SK-MEL-5 (cell line): ENCODE data around the gene MOB3A. TPM values are rescaled to one million over a fixed set of nuclear protein-coding genes. Genes with fewer than 3 reads are reported as not detected.
A peak's percentile ranks its signal among the peaks of the same experiment; 100 is the strongest.

Experiments
- DNase-seq: peaks from one replicate; pipeline ENCODE4 v3.0.0-alpha.2; 2016; ENCODE audit warnings: low read depth, low spot score
- in situ Hi-C: cut with HindIII; loops from 2 replicates; pipeline ENCODE4 v1.10.0; 2016; ENCODE audit warnings: low sequenced_read_pairs, high pct_unique_total_duplicates, low pct_unique_long_range_greater_than_20kb
- total RNA-seq: library from RNA; depleted of rRNA; stranded (reverse); fragments of >200 nt; shearing (Covaris generic); gene quantifications from 2 replicates; pipeline ENCODE4 v1.2.3, GENCODE V29; 2014

The MOB3A gene
- total RNA-seq, 1 experiment from 2014 or later: 5.1 TPM

DNA sequence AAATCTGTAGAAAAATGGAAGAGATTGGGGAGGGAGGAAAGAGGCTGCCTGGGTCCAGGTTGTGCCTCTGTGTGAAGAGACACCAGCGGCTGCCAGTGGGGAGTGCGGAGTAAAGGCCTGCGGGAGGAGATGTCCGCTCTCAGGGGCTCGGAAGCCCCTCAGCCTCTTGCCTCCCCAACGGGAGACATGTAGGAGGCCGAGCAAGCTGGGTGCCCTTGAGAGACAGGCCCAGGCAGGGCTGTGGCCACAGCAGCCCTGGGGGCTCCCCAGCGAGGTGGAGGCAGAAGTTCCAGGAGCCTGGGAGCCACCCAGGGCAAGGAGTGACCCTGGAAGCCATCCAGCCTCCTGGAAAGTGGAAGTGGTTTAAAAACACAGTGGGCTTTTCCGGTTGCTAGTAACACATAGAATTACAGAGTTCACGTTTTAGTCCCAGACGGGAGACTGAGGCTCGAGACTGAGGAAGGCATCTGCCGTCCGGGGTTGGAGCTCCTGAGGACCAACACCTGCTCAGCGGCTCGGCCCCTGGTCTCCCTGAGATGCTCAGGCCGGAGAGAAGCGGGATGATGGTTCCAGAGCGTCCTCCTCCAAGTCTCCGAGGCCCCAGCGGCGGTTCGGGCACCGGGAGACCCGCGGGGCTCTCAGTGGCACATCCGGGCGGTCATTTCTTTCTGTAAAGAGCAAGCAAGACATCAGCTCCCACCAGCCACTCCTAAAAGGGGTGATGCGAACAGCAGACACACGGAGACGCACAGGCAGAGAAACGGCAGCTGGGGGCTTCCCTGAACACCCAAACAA is 23.2 kb downstream of the MOB3A start:
- DNase-seq: no peak
- in situ Hi-C loops: no loop called here

DNA sequence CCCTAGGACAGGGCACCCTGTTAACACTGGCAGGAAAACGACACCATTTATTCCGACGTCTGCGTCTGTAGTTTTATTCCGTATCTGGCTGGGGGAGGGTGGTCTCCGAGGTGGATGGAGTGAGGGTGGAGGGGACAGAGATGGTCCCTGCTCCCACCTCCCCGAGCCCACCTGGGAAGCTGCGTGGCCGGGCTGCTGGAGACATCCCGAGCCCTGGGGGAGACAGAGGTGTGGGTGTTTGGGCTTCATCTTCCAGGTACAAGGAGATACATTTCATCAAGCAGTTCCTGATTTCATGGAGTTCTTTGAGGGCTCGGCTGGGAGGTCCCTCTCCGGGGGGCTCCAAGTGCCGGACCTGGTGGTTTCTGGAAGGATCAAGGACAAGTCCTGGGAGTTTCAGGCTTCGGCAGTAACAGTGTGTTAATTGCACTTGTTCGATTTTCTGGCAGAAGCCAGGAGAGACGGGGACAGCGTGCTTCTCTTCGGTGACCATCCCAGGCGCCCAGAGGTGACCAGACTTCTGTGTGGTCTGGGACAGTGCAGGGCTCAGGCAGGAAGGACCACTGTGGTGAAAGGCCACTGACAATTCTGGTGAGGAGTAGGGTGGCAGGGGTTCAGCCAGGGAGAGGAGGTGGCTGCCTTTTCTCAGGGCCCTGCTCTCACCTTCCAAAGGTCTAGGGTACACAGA is 25.0 kb downstream of the MOB3A start:
- no peak for DNase-seq
- in situ Hi-C loops: no loop called here

DNA sequence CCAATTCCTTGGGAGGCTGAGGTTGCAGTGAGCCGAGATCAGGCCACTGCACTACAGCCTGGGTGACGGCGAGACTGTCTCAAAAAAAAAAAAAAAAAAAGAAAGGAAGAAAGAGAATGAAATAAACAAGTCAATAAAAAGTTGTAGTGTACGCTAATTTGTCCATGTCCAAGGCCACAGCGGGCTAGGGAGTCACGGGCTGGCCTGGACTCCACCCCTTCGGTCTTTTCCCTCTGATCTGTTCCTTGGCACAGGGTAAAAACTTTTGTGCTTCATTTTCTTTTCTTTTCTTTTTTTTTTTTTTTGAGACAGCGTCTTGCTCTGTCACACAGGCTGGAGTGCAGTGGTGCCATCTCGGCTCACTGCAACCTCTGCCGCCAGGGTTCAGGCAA is 25.7 kb downstream of the MOB3A start:
- DNase-seq: no peak
- in situ Hi-C loops: no loop called here

DNA sequence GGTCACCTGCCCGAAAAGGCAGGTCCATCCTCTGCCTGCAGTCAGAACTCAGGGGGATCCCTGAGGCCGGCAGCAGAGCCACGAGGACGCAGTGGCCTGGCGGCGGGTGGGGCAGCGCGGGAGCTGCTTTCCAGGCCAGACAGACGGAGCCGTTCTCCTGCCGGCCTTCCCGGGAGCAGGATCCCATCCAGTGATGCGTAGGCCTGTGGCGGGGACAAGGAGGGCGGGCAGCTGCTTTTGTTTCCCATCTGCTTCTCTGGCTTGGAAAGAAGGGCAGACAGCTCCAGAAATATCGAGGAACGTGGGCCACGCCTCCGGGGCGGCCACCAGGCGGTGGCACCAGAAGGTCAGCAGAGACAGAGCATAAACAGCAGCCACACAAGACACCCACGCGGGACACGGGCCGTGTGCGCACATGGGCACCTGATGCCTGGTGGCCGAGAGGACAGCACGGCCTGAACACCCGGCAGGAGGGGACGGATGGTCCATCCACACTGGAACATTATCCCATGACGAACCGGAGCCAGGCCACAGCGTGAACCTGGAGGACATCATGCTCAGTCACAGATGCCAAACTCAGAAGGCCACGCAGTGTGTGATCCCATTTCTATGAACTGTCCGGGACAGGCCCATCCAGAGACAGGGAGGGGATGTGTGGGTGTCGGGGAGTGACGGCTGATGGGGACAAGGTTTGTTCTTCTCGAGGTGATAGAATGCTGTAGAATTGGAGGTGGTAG is 31.2 kb downstream of the MOB3A start:
- in situ Hi-C loops: no loop called here
- DNase-seq: no peak

DNA sequence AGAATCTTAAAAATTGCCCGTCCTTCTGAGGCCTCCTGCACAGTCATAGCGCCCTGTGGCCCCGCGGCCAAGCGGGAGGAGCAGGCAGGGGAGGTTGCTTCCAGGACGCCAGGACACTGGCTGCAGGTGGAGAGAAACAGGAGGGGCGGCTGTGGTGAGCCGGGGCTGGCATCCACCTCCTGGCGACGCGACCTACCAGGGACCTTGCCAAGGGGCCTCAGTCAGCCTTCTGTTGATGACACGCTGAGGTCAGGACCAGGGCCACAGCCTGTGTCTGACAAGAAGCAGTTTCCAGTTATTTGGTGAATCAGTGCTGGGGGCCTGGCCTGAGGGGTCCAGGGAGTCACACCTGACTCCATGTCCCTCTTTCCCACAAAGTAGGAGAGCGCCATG is 31.7 kb downstream of the MOB3A start:
- in situ Hi-C loops: no loop called here
- no peak for DNase-seq

DNA sequence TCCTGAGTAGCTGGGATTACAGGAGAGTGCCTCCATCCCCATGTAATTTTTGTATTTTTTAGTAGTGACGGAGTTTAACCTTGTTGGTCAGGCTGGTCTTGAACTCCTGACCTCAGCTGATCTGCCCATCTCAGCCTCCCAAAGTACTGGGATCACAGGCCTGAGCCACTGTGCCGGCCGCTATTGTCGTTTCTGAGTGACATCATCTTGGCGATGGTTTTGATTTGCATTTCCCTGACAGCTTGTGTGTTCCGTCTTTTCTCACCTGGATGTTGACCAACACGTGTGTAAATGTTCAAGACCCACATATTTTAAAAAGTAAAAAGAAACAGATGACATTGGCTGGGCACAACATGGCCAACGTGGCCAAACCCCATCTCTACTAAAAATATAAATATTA is 32.3 kb downstream of the MOB3A start:
- in situ Hi-C loops: no loop called here
- DNase-seq: no peak

DNA sequence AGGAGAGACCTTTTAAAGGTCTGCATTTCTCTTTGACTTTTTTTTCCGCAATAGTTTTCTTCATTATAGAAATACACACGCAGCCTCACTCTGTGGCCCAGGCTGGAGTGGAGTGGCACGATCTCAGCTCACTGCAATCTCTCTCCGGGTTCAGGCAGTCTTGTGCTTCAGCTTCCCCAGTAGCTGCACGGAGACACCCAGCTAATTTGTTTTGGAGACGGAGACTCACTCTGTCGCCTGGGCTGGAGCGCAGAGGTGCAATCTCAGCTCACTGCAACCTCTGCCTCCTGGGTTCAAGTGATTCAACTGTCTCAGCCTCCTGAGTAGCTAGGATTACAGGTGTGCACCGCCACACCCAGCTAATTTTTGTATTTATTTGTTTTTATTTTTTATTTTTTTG is 33.4 kb downstream of the MOB3A start:
- in situ Hi-C loops: no loop called here
- no peak for DNase-seq

DNA sequence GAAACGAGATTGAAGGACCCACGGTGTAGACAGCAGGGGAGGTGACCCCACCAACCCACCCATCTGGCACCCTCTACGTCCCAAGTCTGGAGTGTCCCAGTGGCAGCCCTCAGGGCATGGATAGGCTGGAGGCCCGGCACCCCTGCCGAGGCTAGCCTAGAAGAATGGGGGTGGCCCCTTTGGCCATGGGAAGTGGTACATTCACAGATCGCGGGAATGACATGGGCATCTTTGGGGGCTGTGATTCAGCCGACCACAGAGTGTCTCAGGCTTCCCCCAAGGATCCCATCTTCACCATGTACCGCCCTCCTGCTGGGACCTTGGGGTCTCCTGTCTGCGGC is 33.8 kb downstream of the MOB3A start:
- DNase-seq: no peak
- in situ Hi-C loops: no loop called here

DNA sequence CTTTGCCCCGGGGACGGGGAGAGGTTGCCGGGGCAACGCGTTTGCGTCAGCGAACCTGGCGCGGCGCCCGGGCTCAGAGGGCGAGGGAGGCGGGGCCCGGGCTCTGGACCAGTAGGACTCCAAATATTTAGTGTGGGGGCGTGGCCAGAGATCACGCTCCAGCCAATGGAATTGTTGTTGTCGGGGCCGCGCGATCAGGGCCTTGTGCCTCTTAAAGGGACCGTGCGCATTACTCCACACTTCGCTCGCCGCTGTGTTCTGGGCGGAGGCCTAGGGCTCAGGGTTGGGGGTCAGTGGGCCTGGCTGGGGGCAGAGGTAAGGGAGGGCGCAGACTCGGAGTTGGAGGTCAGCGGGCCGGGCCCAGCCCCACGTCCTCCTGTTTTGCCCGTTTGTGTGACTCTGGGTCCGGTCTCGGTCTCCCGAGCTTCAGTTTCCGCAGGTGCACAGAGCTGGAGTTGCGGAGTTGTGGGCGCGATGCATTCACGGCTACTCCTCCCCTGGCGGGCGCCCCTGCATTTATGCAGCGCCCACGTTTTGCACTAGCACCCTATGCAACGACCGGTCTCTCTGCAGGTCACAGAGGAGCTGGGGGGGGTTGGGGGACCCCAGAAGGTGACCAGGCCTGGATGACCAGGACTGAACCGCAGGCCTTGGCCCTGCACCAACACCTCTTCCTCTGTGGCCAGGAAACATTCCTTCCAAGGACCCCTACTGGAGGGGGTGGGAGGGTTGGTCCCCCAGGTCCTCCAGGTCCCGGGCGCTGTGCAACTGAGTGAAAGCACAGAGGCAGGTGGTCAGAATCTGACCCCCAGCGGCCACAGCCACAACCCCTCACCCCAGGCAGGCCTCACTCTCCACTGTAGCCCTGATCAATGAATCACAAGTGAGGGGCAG is 34.4 kb downstream of the MOB3A start:
- peak; percentile 96 for DNase-seq
- in situ Hi-C loops: no loop called here

DNA sequence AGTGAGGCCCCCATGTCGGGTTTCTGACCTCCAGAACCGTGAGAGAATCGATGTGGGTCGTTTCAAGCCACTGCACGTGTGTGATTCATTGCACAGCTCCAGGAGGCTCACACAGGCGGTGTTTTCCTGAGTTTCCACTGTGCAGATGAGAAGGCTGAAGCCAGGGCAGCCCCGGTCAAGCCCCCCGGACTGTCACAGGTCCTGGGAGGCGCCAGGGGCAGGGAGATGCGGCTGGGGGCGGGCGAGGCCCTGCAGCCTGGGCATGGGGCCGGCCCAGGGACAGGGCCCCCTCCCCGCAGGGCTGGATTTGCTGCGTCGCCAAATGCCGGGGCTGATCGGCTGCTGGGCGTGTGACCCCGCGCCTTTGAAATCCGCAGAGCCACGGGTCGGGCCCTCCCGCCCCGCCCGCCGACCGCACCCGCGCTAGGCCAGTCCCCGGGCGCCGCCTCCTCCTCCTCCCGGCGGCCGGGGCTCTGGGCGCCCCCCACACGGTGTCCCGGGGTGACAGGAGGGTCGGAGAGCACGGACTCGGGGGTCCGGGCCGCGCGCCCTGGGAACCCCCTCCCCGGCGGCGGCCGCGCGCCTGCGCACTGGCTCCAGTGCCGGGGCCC is 35.1 kb downstream of the MOB3A start:
- in situ Hi-C loops: no loop called here
- DNase-seq: peak; percentile 77

DNA sequence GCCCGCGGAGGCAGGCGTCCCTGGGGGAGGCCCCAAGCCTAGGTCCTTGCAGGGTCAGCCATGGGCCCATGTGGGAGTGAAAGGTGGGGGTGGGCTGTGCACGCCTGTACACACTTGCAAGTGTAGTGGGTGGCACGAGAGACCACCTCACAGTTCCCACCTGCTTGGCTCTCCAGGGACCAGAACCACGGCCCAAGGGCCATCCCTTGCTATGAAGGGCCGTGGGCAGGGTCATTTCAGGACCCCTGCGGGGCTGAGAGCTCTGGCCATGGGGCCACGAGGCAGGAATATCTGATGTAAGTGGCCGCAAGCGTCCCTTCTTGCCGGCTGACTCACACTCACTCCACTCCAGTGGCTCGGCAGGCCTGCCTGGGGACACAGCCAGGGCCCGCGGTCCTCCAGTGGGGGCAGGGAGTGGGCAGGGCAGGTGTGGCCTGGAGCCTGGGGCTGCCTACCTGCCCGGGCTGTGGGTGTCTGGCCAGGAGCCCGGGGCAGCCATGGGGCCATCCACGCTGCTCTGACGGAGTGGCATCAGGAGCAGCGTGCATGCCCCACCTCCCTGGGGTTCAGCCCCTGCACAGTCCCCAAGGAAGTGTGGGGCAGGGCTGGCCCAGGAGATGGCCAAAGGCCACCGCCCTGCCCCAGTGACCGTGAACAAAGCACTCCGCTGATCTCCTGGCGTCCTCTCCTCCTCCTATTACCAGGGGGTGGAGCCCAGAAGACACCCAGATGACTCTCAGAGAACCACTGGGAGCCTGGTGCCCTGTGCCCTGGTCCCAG is 36.5 kb downstream of the MOB3A start:
- in situ Hi-C loops: no loop called here

DNA sequence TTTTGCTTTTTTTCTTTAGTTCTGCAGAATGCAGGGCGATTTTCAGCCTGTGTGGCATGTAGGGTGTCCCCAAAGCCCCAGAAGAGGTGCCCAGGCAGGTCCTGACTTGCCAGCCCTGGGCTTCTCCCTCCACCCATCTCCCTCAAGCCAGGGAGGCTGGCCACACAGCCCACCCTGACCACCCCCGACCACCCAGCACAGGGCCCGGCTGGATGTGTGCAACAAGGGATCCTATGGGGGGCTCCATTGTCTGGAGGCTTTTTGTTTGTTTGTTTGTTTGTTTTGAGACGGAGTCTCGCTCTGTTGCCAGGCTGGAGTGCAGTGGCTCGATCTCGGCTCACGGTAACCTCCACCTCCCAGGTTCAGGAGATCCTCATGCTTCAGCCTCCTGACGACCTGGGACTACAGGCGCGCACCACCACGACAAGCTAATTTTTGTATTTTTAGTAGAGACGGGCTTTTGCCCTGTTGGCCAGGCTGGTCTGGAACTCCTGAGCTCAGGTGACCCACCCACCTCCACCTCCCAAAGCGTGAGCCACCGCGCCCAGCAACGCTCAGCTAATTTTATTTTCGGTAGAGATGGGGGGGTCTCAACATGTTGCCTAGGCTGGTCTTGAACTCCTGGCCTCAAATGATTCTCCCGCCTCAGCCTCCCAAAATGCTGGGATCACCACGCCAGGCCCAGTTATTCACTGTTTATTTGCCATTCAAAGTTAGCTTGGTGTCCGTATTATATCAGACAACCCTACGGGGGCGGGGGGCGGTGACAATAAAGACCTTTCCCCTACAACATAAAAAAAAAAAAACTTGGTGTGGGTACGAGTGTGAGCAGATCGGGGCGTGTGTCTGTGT is 37.3 kb downstream of the MOB3A start:
- in situ Hi-C loops: no loop called here

More for the DNA sequence above, 36.5 kb downstream of the MOB3A start:
- peak; percentile 71 for DNase-seq

DNA sequence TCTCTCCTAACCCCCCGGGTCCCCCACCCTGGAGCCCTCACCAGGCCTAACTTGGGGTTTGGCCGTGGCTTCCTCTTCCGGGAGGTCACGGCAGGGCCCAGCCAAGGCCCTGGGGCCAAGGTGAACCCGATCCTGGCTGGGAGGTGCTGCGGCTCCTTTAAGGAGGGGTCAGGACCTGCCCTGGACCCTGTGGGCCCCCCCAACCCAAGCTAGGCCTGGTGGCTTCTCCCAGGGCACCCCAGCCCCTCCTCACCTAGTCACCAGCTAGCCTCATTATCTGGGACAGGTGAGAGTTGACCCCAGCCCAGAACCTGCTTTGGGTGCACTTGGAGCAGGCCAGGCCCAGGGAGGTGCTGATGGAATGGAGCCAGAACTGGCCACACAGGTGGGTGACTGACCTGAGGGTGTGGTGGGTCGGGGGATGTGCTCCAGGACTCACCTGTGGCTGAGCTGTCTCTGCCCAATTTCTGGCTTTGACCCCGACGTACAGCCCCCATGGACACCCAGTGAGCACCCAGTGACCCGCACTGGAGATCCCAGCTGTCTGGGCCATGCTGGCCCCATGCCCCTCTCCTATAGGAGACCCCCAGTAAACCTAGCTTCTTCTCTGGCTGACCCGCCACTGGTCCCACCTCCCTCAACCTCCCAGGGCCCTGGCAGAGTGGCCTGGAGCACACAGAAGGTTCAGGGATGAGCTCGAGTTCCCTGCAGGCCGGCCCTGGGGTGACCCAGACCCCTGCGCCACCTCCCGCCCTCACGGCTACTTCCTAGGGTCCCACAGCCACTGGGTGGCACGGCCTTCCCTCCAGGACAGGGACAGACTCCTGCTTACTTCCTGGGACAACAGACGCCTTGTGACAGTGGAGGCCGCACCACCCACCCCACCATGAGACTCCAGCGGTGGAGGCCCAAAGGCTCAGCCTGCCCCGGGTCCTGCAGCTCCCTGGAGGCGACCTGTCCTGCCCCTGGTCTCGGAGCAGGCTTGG is 38.3 kb downstream of the MOB3A start:
- in situ Hi-C loops: no loop called here
- no peak for DNase-seq

More for the DNA sequence above, 37.3 kb downstream of the MOB3A start:
- no peak for DNase-seq

DNA sequence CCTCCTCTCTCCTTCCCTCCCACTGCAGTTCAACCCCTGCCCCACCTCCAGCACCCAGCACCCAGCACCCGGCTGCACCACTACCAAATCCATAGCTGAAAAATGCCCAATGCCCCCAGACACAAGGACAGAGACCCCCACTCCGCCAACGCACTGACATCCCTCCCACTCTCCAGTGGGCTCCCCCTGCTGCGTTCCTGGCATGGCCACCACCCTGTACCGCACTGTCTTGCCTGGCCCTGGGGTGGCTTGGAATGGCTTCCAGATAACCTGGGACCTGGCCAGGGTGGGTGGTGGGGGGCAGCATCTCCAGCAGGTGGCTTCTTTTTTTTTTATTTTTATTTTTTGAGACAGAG is 39.3 kb downstream of the MOB3A start:
- no peak for DNase-seq
- in situ Hi-C loops: no loop called here
